ENCODE results near the gene ZCCHC4. TPM values are rescaled to one million over a fixed set of nuclear protein-coding genes. Genes with fewer than 3 reads are reported as not detected.

The ZCCHC4 gene, protein sequence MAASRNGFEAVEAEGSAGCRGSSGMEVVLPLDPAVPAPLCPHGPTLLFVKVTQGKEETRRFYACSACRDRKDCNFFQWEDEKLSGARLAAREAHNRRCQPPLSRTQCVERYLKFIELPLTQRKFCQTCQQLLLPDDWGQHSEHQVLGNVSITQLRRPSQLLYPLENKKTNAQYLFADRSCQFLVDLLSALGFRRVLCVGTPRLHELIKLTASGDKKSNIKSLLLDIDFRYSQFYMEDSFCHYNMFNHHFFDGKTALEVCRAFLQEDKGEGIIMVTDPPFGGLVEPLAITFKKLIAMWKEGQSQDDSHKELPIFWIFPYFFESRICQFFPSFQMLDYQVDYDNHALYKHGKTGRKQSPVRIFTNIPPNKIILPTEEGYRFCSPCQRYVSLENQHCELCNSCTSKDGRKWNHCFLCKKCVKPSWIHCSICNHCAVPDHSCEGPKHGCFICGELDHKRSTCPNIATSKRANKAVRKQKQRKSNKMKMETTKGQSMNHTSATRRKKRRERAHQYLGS
- total RNA-seq: 6.2 and 10.4 TPM in 2 replicates

DNA sequence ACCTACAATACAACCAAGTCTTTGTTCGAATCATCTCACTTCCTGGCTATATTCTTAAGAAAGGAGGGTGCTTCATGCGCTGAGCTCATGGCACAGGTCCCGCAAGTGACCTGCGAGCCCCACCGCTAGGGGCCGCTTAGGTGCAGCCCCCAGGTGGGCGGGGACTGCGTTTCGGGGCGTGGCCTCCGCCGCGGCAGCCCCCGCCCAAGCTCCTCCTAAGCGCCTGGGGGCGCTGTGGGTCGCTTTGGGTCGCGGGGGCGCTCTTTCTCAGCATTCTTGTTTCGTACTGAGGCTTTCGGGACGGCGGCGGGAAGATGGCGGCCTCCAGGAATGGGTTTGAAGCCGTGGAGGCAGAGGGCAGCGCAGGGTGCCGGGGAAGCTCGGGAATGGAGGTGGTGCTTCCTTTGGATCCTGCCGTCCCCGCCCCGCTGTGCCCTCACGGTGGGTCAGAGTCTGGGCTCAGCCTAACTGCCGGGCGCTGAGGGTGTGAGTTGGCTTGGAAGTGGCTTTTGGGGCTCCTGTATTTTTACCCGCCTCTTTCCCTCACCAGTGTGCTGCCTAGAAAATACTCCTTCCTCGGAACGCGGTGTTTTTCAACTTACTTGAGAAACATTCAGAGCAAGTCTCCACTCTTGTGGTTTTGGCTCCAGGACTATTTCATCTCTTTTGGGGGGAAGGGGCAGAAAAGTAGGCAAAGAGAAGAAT lies at the start of gene ZCCHC4:
Gene ZCCHC4 (plus strand): TSS at position 279 of the 705 bp plus-strand sequence. CDS start 36 bp downstream, at position 315.

DNA sequence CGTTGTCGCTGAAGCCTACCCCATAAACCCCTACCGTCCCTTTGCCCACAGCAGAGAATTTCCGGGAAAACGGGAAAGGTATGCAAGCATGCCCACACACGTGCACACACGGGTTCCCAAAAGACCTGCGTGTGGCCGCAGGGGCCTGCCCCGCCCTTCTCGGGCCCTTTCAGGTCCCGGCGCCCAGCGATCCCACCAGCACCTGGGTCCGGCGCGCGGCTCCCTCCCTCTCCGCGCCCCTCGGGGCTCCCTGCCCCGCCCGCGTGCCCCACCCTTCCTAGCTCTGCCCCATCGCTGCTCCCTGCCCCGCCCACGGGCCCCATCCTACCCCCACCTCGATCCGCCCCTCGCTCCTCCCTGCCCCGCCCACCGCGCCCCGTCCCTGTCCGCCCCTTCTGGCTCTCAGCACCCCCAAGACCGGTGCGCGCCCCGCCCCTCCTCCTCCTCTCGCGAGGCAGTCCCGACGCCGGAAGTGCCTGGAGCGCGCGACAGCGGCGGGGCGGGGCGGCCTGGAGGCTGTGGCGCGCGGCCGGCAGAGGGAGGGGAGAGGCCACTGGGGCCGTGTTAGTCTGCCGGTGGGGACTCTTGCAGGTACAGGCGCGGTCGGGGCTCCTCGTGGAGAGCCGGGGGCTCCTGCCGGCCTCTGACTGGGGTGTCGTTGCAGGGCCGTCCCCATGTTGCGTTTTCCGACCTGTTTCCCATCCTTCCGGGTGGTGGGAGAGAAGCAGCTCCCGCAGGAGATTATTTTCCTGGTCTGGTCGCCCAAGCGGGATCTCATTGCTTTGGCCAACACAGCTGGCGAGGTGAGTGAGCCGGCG lies 64.4 kb downstream of the ZCCHC4 start, which contains the start of gene ANAPC4:
Gene ANAPC4 (plus strand): TSS at position 510 of the 818 bp plus-strand sequence. CDS start 165 bp downstream, at position 675.

Other genes with a start within 250 kb of the ZCCHC4 start
- 2.8 and 3.7 TPM in 2 replicates for gene SEPSECS, start 152.3 kb upstream of the ZCCHC4 start, total RNA-seq
- gene PI4K2B, start 78.7 kb upstream of the ZCCHC4 start, total RNA-seq: 14.3 and 19.3 TPM in 2 replicates
- 15.0 and 21.0 TPM in 2 replicates for gene ANAPC4, start 64.5 kb downstream of the ZCCHC4 start, total RNA-seq